Activated CD4-positive, alpha-beta T cell treated with anti-CD3 and anti-CD28 coated beads for 1 hour (primary cell): ENCODE data around the gene ACSL6.

Experiments used
- DNase-seq: peaks from one replicate; pipeline ENCODE4 v3.0.0-alpha.2; 2020

ACSL6 gene

DNA sequence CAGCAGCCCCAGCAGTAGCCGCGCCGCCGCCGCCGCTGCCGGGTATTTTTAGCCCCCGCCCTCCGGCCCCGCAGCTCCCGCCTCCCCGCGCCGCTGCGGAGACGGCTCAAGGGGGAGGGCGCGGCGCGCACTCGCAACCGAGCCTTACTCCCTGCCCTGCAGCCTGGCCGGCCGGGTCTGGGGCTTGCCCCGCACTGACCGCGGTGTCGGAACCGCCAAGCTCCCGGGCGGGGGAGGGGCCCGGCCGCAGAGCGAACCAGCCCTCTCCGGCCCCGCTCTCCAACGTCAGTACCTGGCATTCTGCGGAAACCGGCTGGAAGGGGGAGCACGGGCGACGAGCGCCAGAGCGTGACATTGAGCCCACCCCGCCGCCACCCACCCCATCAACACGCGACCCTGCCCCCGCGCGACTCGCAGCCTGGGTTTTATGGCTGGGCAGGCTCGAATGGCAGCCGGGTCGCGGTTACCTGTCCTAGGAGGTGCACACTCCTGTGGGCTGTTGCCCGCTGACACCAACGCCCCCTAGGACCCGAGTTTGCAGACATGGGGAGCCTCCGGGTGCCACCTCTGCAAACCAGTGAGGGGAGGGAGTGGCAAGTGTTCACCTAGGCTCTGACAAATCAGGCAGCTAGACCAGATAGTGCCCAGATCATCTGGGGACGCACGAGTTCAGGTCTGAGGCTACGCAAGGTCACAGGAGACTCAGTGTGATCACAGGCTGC, at the start of gene ACSL6:
ACSL6 (minus strand) TSS at position 37 of the 722 bp plus-strand sequence. CDS start 105 bp downstream, outside the sequence.
- DNase-seq, result peak; percentile 21

DNA sequence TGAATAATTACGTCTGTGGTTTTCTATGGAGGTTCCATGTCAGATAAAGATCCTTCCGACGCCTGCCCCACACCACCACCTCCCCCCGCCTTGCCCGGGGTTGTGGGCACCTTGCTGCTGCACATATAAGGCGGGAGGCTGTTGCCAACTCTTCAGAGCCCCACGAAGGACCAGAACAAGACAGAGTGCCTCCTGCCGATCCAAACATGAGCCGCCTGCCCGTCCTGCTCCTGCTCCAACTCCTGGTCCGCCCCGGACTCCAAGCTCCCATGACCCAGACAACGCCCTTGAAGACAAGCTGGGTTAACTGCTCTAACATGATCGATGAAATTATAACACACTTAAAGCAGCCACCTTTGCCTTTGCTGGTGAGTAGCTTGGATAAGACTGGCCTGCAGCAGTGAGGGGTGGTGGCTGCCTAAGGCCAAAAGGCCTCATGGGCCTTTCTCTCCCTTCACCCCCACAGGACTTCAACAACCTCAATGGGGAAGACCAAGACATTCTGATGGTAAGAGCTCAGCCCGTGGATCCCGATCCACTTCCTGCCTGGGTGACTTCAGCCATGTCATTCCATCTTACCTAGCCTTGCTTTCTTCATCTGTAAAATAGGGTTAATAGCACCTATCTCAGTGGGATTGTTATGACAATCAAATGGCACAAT, 49.2 kb upstream of the ACSL6 start, which contains the start of gene IL3:
IL3 (plus strand) TSS at position 155 of the 661 bp plus-strand sequence; CDS start at position 207, 52 bp downstream.
- peak; percentile 5 for DNase-seq

DNA sequence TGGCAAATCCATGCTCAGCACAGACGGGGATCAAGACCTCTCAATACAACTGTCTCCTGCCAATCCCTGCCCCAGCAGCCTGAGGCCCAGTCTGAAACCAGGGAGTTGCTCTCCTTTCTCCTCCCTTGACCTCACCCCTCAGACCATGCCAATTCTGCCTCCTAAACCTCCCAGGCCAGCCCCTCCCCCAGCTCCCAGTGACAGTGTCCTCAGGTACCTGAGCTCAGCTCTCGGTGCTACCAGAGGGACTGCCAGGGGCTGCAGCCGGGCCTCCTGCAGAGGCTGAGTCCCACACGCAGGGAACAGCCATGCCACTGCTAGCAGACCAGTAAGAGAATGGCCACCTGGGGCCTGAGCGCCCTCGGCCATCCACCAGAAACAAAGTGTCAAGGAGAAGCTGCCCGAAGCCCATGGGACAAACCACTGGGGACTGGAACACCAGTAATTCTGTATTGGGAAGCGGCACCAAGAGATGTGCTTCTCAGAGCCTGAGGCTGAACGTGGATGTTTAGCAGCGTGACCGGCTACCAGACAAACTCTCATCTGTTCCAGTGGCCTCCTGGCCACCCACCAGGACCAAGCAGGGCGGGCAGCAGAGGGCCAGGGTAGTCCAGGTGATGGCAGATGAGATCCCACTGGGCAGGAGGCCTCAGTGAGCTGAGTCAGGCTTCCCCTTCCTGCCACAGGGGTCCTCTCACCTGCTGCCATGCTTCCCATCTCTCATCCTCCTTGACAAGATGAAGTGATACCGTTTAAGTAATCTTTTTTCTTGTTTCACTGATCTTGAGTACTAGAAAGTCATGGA, 48.4 kb upstream of the ACSL6 start:
- peak; percentile 6 for DNase-seq

DNA sequence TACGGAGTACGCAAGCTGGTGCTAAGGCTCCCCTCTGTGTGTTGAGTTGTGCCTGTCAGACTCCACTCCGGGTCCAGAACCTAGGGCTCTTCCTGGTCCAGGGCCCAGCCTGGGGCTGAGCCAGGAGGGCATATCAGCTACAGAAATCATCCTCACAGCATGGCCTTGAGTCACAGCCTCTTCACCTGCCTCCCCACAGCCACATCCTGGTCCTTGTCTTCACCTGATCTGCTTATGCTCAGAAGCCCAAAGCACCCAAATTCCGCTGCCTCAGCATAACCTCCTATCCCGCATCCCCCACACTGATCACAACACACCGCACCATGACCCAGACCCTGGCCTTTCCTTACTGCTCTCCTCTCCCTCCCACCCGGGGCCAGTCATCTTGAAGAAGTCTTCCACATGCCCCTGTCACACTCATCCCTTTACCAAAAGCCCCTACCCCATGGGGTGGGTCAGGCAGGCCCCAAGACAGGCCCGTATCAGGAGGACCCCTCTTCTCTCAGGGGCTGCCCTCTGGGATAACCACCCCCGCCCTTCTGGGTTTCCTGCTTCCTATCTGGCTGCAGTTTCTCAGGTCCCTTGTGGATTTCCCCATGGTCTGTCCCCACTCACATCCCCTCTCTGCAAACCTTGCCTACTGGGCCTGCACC, 47.7 kb upstream of the ACSL6 start:
- DNase-seq, result peak; percentile 7

DNA sequence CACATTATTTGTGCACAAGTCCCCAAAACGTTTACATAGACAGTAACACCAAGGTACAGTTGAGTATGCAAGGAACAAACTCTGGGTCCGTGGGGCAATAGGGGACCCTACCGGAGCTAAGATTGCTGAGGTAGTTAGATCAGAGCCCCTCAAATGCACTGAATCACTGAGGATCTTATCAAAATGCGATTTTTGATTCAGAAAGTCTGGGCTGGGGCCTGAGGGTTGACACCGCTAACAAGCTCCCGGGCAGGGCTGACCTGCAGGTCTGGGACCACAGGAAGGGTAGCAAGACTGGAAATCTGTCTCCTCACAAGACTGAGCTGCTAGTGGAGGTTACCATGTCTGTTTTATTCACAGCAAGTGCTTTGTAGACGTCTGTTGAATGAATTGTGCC, 47.2 kb upstream of the ACSL6 start:
- DNase-seq, result no peak

GRCh38 chr5:132057498-132058255, 46.2 kb upstream of the ACSL6 start:
- DNase-seq, result no peak

DNA sequence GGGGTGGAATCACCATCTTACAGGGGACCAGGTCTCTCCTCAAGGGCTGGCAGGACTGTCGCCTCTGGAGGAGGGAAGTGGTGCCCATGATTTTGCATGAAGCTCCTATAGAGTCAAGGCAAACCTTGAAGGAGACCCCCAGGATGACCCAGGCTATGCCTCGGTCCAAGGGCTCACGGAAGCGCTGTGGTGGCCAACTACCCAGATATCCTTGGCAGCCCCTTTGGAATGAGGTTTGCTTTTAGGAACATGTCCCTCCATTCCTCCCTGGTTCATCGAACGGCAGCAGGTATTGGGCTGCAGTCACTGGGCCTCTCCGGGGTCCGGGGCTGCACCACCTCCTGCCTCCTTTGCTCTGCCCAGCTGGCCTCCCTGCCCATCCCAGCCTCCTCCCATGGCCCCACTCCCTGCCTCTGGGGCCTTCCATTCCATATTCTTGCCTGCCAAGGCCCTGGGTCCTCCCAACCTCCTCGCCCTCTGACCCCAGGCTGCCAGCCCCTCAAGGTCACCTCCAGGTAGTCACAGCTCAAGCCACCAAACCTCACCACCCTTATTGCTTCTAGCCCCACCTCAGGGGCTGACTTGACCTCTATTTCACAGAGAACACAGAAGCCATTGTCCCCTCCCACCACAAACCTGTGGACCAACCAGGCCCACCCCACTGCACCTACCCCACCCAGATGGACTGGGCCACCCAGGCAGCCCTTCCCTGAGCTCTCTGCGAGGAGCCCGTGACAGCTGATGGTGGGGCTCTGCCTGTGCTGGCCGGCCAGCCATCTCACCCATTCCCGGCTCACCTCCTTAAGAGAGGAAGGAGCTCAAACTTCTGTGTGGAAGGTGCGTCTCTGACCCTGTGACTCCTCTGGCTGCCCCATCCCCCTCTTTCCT, 45.4 kb upstream of the ACSL6 start:
- DNase-seq, result peak; percentile 3

DNA sequence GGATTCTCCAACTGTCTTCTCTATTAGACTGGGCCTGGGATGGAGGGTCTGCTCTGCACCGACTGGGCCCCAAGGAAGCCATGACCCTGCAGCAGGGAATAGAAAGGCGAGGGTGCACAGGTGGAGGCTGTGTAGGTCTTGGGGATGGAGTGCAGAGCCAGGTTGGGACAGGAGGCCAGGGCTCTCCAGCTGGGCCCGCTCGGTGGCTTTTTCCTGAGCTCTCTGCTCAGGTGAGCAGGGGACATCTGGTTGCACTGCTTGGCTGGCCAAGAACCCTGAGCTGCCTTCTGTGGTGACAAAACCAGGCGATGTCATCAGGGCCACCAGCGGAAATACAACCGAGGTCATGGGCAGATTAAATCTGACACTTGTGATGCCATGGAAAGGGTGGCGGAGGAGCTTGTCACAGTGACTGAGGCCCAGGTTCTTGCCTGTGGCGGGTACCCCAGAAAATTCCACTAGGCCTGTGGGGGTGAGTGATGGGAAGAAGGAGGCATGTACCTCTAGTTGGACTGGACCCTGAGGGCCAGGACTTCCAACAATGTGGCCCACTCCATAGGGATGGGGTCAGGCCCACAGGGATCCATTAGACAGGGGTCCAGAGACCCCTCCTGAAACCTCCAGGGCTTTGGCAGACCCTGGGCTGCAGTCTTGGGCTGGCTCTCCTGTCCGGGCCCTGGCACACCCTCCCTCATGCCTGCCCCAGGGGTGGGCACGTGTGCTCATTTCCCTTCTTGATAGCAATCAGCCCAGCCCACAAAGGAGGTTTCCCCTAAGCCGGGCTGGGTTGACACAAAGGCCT, 44.6 kb upstream of the ACSL6 start:
- DNase-seq, result no peak

DNA sequence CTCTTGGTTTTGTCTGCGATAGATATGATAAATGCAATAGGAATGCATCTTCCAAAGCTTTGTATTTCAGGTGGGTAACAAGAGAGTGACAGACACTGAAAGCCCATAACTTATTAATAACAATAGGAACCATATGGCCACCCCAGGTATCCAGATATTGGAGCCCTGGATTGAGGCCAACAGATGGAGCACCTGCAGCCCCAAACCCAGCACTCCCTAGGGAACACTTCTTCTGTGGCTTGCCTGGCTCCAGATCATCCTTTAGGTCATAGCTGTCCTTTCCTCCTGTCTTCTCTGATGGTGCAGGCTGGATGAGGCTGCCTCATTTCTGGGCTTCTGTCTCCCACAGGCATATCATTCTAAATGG, 44.0 kb upstream of the ACSL6 start:
- no peak for DNase-seq

DNA sequence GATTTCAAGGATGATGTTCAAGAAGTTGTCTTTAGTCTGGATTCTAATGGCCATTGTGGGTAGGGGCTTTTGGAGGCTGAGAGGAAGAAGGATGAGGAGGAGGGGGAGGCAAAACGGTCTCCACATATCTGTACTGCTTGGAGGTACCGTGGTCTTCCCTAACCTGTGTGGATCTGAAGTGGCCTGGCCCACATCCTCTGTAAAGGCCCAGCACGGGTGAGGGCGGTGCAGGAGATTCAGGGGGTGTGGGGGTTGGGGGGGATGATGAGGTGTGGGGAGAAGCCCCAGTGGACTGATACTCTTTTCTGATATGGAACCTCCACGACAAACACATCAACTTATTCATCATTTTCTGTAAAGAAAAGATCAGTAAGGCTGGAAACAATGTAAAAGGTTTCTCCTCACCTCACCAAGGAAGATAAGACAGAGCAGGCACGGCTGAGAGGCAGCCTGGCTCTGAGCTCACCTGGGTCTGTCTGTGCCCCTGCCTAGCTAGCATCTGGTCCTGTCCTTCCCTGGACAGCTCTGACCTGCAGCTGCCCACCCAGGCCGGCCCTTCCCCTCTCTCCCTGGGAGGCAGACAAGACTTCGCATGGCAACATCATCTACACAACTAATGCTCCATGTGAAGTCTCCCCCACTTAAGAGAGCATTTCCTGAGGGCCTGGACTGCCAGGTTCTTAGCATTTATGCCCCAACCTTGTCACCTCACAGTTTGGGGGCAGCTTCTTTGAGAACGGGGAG, 43.4 kb upstream of the ACSL6 start:
- DNase-seq, result no peak

- DNase-seq, result no peak
These were observed 42.7 kb upstream of the ACSL6 start for GRCh38 chr5:132054031-132054696.

DNA sequence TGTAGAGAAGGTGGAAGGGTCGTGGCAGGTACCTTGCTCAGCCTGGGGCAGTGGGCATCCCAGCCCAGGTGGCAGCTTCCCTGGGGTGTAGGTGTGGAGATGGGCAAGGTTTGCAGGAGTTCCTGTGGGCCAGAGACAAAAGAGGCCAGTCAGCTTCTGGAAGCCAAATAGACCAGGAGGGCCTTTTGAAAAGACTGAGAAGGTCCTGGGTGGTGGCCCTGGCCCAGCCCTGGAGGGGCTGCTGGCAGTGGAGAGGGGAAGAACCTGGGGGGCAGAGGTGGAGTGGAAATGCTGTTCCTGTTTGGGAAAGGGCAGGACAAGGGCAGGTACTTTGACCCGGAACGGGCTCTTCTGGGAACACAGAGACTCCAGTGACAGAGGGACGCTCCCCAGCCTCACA, 42.0 kb upstream of the ACSL6 start:
- no peak for DNase-seq

DNA sequence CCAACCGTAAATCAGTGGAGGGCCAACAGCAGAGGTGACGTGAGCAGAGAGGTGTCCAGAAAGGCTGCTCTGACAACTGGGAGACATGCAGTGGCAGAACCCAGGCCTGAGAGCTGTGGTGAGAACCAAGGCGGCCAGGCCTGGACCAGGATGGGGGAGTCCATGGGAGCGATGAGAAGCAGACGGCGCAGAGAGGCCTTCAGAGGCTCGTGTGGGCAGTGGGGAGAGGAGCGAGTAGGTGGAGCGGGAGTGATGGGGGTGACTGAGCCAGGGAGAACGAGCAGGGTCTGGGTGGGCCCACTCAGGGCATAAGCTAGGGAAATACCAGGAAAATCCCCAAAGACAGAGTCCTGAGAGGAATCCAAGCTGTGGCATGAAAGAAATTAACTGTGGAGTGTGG, 41.1 kb upstream of the ACSL6 start:
- no peak for DNase-seq

DNA sequence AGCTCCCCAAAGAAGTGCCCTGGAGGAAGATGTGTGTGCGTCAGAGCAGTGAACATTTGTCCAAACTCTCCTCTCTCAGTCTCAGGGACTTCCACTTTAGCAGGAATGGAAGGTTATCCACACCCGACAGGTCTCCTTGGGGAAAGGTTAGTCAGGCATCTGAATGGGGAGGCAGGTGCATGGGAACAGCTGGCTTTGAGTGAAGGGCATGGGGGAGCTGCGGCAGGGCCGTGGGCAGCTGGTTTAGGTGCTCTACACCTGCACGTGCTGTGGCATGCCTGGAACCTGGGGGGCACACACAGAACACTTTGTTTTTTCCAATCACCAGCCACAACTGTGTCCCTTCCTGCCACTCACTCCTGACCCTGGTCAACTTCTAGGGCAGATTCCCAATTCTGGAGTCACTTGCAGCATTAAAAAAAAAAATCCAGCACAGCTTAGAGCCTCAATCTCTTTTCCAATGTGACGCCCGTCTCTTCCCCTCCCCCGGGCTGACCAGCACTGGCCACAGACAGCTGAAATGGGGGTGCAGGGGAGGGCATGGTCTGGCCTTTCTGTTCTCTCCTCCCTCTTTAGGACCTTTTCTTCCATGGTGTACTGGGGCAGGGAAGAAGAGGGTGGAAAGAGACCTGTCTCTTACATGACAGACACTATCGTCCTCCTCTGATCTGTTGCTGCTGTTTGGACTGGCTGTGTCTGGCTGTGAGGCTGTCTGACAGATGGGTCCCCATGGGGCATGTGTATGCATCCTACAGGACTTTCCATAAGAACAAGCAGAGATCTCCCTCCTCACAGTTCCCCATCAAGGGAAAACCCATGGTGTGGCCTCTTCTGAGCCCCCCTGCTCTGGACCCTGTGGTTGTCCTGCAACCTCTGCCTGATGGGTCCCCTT, 39.4 kb upstream of the ACSL6 start:
- DNase-seq, result no peak

DNA sequence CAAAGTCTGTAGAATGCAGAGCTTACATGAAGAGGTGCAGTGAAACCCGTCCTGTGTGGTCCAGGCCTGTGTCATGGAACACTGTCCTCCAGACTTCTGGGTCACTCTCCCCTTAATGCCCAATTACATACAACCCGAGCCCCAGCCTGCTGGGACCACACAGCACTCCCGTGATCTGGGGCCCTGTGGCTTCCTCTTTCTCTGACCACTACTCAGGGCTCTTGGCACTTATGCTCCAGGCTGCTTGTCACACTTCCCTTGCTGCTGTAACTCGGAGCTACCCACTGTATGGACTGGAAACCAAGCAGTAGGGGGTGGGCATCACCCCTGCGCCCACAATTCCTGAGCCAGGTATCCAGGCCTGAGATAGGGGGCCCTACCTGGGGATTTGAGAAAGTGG, 38.7 kb upstream of the ACSL6 start:
- DNase-seq, result no peak

DNA sequence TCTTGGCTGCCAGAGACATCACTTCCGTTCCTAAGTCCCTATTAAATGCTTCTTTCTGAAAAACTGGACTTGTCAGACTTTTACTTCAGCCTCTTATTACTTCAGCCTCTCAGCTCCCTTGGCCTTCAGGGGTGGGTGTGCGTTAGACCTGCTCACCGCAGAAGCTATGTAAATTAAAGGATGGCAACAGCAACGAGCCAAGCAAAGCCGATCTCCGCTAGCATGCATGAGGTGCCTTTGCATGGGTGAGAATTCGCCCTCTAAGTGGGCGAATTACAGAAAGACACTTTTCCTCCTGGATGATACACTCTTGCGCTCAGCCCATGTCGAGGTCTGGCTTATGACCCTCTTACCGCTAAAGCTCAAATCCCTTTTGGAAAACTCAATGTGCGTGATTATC, 38.1 kb upstream of the ACSL6 start:
- DNase-seq, result no peak

GRCh38 chr5:132049093-132049492, 37.6 kb upstream of the ACSL6 start:
- DNase-seq, result no peak

- DNase-seq, result no peak
These were observed 35.4 kb upstream of the ACSL6 start for GRCh38 chr5:132046880-132047299.
